Neural cell (in vitro differentiated cells): ENCODE data around the gene XRN1. TPM values are rescaled to one million over a fixed set of nuclear protein-coding genes. Genes with fewer than 3 reads are reported as not detected.

ENCODE experiments used
- H2AFZ ChIP-seq: fragments of 200-600, 300-800 bp; sonication (generic), shearing (Covaris generic); 2 replicates; pipeline ENCODE4 v1.6.0; 2014; ENCODE audit warnings: low read depth, mild to moderate bottlenecking, antibody characterized with exemption, low read length, moderate library complexity
- H3F3A ChIP-seq: fragments of 200-600 bp; shearing (Covaris generic); 2 replicates; pipeline ENCODE4 v1.6.1; 2016; ENCODE audit warnings: mild to moderate bottlenecking, moderate library complexity, mixed read lengths, antibody characterized with exemption, low read length; ENCODE audit not compliant: insufficient read depth, poor library complexity, severe bottlenecking
- H3K27ac ChIP-seq: fragments of 200-600, 300-800 bp; sonication (generic), shearing (Covaris generic); 2 replicates; pipeline ENCODE4 v1.5.1; 2014; ENCODE audit warnings: mild to moderate bottlenecking, low read length, moderate library complexity
- H3K27me3 ChIP-seq: fragments of 300-800, 200-600 bp; sonication (generic), shearing (Covaris generic); 2 replicates; pipeline ENCODE4 v1.6.0; 2014; ENCODE audit warnings: mild to moderate bottlenecking, low read depth, low read length, moderate library complexity; ENCODE audit not compliant: insufficient read depth
- H3K36me3 ChIP-seq: fragments of 300-800, 200-600 bp; sonication (generic), shearing (Covaris generic); 2 replicates; pipeline ENCODE4 v1.5.1; 2014; ENCODE audit warnings: mild to moderate bottlenecking, antibody characterized with exemption, low read length, moderate library complexity; ENCODE audit not compliant: insufficient read depth
- H3K4me2 ChIP-seq: fragments of 300-800, 200-600 bp; sonication (generic), shearing (Covaris generic); 2 replicates; pipeline ENCODE4 v1.6.0; 2014; ENCODE audit warnings: mild to moderate bottlenecking, low read length
- H3K4me3 ChIP-seq: fragments of 300-800, 200-600 bp; sonication (generic), shearing (Covaris generic); 2 replicates; pipeline ENCODE4 v1.5.1; 2014; ENCODE audit warnings: mild to moderate bottlenecking, low read length, moderate library complexity
- H3K79me2 ChIP-seq: fragments of 200-600 bp; shearing (Covaris generic); replicated peaks from 2 replicates; pipeline ENCODE4 v1.6.0; 2014; ENCODE audit warnings: mild to moderate bottlenecking, low read length, moderate library complexity; ENCODE audit not compliant: insufficient read depth
- H3K9ac ChIP-seq: fragments of 300-800, 200-600 bp; sonication (generic), shearing (Covaris generic); 2 replicates; pipeline ENCODE4 v1.6.1; 2016; ENCODE audit warnings: mild to moderate bottlenecking, low read length, mixed read lengths
- H3K9me2 ChIP-seq: fragments of 200-600 bp; shearing (Covaris generic); 2 replicates; pipeline ENCODE4 v1.6.1; 2016; ENCODE audit warnings: mild to moderate bottlenecking, low read length, mixed read lengths; ENCODE audit not compliant: insufficient read depth
- H3K9me3 ChIP-seq: fragments of 200-600, 300-800 bp; sonication (generic), shearing (Covaris generic); 2 replicates; pipeline ENCODE4 v1.6.1; 2016; ENCODE audit warnings: mild to moderate bottlenecking, mixed run types, low read length, moderate library complexity, mixed read lengths
- H4K20me1 ChIP-seq: fragments of 200-600 bp; shearing (Covaris generic); 2 replicates; pipeline ENCODE4 v1.6.1; 2016; ENCODE audit warnings: mild to moderate bottlenecking, mixed run types; ENCODE audit not compliant: insufficient read depth
- EP300 ChIP-seq: fragments of 450-650 bp; conservative IDR thresholded peaks from 2 replicates; pipeline ENCODE4 v1.6.1; 2014; ENCODE audit warnings: antibody characterized with exemption, mild to moderate bottlenecking, moderate library complexity; ENCODE audit not compliant: poor library complexity, severe bottlenecking
- EZH2 ChIP-seq: fragments of 200-600, 300-800 bp; shearing (Covaris generic), sonication (generic); IDR thresholded peaks from 2 replicates; pipeline ENCODE4 v1.6.1; 2014; ENCODE audit warnings: antibody characterized with exemption, low read length, borderline replicate concordance, mild to moderate bottlenecking; ENCODE audit not compliant: insufficient read depth, poor library complexity, severe bottlenecking
- MXI1 ChIP-seq: fragments of 450-650 bp; conservative IDR thresholded peaks from 2 replicates; pipeline ENCODE4 v1.6.1; 2014; ENCODE audit warnings: antibody characterized with exemption, mild to moderate bottlenecking; ENCODE audit not compliant: poor library complexity, severe bottlenecking
- POLR2AphosphoS5 ChIP-seq: IDR thresholded peaks from 2 replicates; pipeline ENCODE4 v1.6.1; 2012
- RAD21 ChIP-seq: fragments of 450-650 bp; conservative IDR thresholded peaks from 2 replicates; pipeline ENCODE4 v1.6.1; 2014; ENCODE audit warnings: antibody characterized with exemption, mild to moderate bottlenecking, moderate library complexity
- SMC3 ChIP-seq: fragments of 450-650 bp; conservative IDR thresholded peaks from 2 replicates; pipeline ENCODE4 v1.6.1; 2014; ENCODE audit warnings: antibody characterized with exemption, mild to moderate bottlenecking, moderate library complexity; ENCODE audit not compliant: poor library complexity
- TAF1 ChIP-seq: IDR thresholded peaks from 2 replicates; pipeline ENCODE4 v1.6.1; 2012; ENCODE audit warnings: low read depth
- polyA plus RNA-seq: library from polyadenylated mRNA; depleted of rRNA; stranded (reverse); fragments of >200 nt; gene quantifications from 2 replicates; pipeline ENCODE4 v1.2.3, GENCODE V29; 2014
- TF ChIP-seq, protein P1 (sequence below): IDR thresholded peaks from 2 replicates; pipeline ENCODE4 v1.6.1; 2012; ENCODE audit warnings: borderline replicate concordance
- TF ChIP-seq, protein P2 (sequence below): fragments of 450-650 bp; IDR thresholded peaks from 2 replicates; pipeline ENCODE4 v1.5.1; 2014; ENCODE audit warnings: antibody characterized with exemption, mild to moderate bottlenecking, moderate library complexity; ENCODE audit not compliant: poor library complexity, severe bottlenecking

The XRN1 gene
- polyA plus RNA-seq, 1 donor from 2014 or later = 21.1 TPM

DNA sequence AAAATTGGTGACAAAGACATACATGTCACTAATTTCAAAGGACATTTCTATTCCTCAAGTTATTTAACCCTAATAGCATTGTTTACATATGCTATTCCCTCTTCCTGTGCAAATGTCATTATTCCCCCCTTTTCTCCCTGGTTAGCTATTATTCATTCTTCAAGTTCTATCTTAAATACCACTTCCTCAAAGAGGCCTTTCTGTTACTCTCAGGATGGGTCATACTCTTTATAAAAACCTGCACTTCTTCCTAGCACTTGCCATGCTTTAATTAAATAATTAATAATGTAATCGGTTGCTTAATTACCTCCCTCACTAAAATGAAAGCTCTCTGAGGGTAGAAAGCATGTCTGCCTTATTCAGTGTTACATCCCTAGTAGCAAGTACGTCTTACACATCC is 88.5 kb downstream of the XRN1 start:
- H3F3A ChIP-seq = no peaks in the 10 kb centered on the region
- no peaks in the 10 kb centered on the region for H4K20me1 ChIP-seq
- no peak overlapping the region for H3K27ac ChIP-seq
- no peak overlapping the region for H2AFZ ChIP-seq
- no peaks in the 10 kb centered on the region for H3K79me2 ChIP-seq
- no peaks in the 10 kb centered on the region for H3K27me3 ChIP-seq
- no peak overlapping the region for H3K4me3 ChIP-seq
- no peak for TF ChIP-seq TAF1
- TF ChIP-seq, protein P1, sequence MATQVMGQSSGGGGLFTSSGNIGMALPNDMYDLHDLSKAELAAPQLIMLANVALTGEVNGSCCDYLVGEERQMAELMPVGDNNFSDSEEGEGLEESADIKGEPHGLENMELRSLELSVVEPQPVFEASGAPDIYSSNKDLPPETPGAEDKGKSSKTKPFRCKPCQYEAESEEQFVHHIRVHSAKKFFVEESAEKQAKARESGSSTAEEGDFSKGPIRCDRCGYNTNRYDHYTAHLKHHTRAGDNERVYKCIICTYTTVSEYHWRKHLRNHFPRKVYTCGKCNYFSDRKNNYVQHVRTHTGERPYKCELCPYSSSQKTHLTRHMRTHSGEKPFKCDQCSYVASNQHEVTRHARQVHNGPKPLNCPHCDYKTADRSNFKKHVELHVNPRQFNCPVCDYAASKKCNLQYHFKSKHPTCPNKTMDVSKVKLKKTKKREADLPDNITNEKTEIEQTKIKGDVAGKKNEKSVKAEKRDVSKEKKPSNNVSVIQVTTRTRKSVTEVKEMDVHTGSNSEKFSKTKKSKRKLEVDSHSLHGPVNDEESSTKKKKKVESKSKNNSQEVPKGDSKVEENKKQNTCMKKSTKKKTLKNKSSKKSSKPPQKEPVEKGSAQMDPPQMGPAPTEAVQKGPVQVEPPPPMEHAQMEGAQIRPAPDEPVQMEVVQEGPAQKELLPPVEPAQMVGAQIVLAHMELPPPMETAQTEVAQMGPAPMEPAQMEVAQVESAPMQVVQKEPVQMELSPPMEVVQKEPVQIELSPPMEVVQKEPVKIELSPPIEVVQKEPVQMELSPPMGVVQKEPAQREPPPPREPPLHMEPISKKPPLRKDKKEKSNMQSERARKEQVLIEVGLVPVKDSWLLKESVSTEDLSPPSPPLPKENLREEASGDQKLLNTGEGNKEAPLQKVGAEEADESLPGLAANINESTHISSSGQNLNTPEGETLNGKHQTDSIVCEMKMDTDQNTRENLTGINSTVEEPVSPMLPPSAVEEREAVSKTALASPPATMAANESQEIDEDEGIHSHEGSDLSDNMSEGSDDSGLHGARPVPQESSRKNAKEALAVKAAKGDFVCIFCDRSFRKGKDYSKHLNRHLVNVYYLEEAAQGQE = no peak
- TF ChIP-seq, protein P2, sequence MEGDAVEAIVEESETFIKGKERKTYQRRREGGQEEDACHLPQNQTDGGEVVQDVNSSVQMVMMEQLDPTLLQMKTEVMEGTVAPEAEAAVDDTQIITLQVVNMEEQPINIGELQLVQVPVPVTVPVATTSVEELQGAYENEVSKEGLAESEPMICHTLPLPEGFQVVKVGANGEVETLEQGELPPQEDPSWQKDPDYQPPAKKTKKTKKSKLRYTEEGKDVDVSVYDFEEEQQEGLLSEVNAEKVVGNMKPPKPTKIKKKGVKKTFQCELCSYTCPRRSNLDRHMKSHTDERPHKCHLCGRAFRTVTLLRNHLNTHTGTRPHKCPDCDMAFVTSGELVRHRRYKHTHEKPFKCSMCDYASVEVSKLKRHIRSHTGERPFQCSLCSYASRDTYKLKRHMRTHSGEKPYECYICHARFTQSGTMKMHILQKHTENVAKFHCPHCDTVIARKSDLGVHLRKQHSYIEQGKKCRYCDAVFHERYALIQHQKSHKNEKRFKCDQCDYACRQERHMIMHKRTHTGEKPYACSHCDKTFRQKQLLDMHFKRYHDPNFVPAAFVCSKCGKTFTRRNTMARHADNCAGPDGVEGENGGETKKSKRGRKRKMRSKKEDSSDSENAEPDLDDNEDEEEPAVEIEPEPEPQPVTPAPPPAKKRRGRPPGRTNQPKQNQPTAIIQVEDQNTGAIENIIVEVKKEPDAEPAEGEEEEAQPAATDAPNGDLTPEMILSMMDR = no peak
- no peak for TF ChIP-seq SMC3
- no peak for TF ChIP-seq EZH2
- TF ChIP-seq MXI1 = no peak
- TF ChIP-seq EP300 = no peak
- TF ChIP-seq RAD21 = no peak
- no peak for TF ChIP-seq POLR2AphosphoS5
- no peaks in the 10 kb centered on the region for H3K9me2 ChIP-seq
- H3K36me3 ChIP-seq = peaks cover 10% of the 10 kb centered on the region
- H3K9ac ChIP-seq = no peak overlapping the region
- no peak overlapping the region for H3K4me2 ChIP-seq
- H3K9me3 ChIP-seq = no peaks in the 10 kb centered on the region

DNA sequence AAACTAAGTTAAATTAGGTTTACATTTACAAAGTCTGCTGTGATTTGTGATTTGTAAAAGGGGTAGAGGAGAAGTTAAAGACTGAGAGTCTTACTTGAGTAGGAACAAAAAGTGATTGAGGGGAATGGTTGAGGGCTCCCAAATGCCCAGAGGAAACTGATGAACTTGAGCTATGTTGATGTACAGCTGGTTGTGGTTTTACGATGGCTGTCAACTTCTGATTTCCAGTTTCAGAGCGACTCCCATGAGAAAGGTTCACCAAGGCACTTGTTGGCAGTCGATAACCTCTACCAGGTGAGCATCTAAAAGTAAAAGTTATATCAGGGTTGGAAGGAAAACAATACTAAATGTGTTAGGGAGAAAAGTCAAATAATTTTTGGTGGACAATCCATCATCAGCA is 91.0 kb downstream of the XRN1 start:
- Histone ChIP-seq H3K9me2 (no peaks in the 10 kb centered on the region), H3K4me3 (no peak overlapping the region), H3K36me3 (peaks cover 10% of the 10 kb centered on the region), H3K9ac (no peak overlapping the region), H3K27ac (no peak overlapping the region), H3K9me3 (no peaks in the 10 kb centered on the region), H3F3A (no peaks in the 10 kb centered on the region), H2AFZ (no peak overlapping the region), H3K27me3 (no peaks in the 10 kb centered on the region), H3K4me2 (no peak overlapping the region), H4K20me1 (no peaks in the 10 kb centered on the region), H3K79me2 (no peaks in the 10 kb centered on the region)
- TF ChIP-seq, protein P1 = no peak
- no peak for TF ChIP-seq MXI1
- TF ChIP-seq EP300 = no peak
- no peak for TF ChIP-seq TAF1
- TF ChIP-seq POLR2AphosphoS5 = no peak
- TF ChIP-seq RAD21 = no peak
- TF ChIP-seq, protein P2 = no peak
- no peak for TF ChIP-seq SMC3
- TF ChIP-seq EZH2 = no peak
